ENCODE data around the gene PTPRF.

DNA sequence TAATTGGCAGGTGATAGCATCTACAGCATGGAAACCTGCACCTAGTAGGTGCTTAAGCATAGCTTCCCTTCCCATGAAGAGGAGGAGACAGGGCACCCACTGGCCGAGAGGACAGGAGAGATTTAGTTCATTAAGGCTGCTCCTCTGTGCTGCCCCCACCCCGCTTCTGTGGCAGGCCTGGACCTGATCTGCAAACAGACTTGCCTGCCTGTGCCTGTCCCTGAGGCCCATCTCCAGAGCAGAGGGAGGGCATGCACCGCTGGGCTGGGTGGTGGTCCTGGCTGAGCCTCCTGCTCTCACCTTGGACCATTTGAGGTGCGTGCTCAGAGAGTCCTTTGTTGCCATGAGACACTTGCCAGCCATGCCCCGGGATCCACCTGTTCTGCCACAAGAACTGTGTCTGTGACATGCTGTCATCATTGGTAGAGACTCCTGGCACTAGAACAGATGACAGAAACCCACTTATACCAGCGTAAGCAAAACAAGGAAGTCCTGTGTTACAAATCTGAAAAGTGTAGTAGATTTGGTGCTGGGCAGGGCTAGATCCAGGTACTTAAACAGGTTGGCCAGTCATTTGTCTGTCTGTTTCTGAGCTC is 55.6 kb downstream of the PTPRF start:
- TF ChIP-seq EZH2 (IDR thresholded peaks at IDR 0.05; ENCODE audit: borderline replicate concordance, low read depth, low read length, severe bottlenecking) (no peak), CTCF (IDR thresholded peaks at IDR 0.05; ENCODE audit: borderline replicate concordance, extremely low read depth, low read length, poor library complexity, severe bottlenecking) (no peak)
